HG03520 (cell line): ENCODE results near the gene GPAM.
"Not testable (repeated sequence)": the region's sequence is repeated elsewhere in the genome, so short reads cannot be mapped to it uniquely, and the experiment has no call there.

Source experiments
- ATAC-seq: cut with Tn5 transposase; IDR thresholded peaks from one replicate; pipeline ENCODE4 v1.9.1; 2021; ENCODE audit warnings: mild to moderate bottlenecking, moderate library complexity; ENCODE audit not compliant: unreplicated experiment

GPAM gene

DNA sequence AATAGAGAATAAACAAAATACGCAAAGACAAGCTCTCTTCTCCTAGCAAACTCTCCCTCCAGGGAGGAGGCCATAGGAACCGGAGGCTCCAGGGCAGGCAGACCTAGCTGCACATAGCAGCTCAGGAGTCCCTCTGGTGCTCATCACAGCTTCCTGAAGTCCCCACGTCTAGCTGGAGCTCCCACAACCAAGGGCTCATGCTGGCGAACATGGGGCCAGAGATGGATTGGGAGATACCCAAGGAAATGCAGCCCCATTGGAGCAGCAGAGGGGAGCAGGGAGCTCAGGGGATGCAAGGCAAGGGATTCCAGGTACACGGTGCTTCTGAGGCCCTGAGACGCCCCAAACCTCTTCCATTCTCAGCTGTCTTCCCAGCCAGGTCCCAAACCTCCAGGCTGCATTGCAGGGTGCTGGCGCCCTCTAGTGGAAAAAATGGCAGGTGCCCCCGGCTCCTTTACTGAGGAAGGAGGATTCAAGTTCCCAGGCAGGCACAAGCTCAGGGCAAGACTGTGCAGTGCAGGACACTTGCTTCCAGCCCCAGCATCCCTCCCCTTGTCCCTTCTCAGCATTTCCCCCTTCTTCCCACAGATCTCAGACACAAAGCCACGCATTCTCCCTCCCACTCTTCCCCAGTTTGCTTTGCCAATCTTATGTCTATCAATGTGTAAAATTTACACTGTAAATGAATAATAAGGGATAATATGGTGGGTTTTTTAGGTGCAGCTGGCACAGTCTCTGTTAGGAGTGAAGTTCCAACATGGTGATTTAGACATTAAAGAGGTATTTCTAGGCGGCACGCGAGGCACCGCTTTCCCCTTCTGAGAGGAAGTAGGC lies 46.2 kb downstream of the GPAM start:
- ATAC-seq = peak; percentile 34

DNA sequence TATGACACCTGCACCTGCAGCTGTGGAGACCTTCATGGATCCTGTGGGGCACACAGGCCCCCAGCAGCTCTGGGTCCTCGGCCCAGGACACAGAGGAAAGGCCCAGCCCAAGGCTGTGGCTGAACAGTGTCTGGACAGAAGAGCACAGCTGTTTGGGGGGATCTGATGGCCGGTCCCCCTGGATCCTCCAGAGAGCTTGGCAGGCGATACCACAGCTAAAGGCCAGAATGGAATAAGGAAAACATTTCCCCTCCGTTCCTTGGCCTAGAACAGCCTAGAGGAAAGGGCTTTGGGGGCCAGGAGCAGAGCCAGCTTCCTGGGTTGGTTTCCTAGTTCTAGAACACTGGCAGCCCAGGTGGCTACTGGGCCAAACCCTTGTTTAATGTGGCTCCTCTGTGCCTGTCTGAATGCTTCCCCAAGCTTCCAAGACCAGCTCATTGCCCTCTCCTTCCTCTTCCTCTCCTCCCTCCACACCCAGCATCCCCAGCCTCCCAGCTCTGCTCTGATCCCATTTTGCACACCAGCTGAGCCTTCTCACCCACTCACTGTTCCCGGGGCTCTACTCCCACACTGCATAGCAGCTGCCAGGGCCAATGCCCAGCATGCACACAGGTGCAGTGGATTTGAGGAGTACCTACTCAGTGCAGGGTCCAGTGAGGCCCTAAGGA lies 46.9 kb downstream of the GPAM start:
- ATAC-seq = no peak

DNA sequence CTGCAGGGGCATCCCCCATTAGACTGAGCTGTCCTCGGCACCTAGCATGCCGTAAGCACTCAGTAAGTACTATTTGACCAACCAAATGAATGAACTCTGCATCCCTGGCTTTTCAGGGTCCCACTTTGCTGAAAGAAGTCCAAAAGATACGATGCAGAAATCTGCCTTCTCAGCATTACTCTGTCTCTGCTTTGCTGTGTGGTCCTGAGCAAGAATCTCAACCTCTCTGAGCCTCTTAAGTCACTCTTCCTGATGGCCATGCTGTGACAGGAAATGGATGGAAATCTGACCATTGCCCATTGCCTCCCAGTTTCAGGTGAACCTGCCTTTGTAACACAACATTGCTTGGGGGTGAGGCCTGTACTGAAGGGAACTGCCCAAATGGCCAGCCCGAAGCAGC lies 48.0 kb downstream of the GPAM start:
- ATAC-seq = no peak

DNA sequence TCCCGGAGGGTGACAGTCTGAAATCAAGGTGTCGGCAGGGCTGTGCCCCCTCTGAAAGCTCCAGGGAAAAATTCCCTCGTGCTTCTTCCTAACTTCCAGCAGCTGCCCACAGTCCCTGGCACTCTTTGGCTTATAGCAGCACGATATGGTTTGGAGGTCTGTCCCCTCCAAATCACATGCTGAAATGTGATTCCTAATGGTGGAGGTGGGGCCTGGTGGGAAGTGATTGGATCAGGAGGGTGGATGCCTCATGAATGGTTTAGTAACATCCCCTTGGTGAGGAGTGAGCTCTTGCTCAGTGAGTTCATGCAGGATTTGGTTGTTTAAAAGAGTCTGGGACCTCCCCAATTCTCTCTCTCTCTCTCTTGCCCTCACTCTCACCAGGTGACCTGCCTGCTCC lies 51.1 kb downstream of the GPAM start:
- ATAC-seq = no peak

DNA sequence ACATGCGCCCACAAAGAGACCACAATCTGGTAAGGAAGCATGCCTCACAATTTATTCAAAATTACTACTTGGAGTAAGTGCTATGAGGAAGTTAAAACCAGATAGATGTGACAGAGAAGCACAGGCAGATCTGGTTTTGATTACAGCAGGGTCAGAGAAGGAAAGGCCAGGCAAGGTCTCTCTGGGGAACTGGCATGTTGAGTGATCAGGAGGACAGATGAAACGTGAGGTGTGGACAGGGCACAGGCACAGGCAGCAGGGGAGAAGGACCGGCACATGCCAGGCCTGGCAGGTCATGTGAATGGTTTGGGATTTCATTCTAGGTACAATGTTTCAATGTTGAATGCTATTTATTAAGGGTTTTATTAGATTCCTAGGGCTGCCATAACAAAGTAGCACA lies 51.6 kb downstream of the GPAM start:
- no peak for ATAC-seq

DNA sequence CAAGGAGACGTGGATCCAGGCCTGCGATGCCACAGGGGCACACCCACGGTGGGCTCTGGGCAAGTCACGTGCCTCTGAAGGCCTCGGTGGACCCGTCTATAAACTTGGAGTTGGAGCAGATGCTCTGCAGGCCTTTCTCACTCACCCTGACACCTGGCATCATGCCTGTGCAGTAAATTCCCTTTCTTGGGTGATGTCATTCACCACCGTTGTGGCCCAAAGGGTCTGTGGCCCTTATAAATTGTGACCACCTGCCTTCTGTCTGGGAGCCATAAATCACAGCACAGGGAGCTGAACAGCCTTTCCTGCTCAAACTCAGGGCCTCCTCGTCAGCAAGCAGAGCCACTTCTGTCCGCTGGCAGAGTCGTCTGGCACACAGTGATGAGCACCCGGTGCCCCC lies 52.2 kb downstream of the GPAM start:
- no peak for ATAC-seq

DNA sequence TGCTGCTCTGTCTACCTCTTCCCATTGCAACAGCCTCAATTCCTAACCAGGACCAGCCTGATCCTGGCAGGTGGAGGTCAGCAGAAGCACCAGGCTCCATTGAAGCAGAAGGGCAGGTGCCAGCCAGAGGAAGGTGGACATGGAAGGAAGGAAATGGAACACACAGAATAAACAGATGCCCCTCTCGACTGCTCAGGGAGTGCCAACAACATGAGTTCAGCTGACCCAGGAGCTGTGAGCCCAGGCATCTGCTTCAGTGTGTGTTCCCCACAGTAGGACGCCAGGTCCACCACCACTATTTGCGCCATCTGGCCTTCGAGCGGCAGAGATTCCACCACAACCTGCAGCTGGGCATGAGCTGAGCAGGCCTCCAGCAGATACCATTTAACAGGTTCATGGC lies 56.7 kb downstream of the GPAM start:
- ATAC-seq = no peak

DNA sequence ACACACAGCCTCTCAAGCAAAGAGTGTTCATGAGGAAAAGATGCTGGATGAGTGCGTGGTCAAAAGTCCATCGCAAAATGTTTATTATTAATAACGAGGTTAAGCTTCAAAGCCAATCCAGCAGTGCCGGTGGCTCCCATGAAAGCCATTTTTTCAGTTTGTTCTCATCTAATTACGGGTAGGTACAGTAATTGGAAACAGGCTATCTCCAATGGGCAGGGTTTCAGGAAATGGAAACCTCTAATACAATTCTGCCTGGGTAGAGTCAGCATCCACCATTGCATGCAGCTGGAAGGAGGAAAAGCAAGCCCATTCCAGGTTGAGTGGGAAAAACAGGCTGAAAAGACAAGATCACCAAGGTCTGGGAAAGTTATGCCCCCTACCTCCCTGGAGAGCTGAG lies 57.4 kb downstream of the GPAM start:
- no peak for ATAC-seq

DNA sequence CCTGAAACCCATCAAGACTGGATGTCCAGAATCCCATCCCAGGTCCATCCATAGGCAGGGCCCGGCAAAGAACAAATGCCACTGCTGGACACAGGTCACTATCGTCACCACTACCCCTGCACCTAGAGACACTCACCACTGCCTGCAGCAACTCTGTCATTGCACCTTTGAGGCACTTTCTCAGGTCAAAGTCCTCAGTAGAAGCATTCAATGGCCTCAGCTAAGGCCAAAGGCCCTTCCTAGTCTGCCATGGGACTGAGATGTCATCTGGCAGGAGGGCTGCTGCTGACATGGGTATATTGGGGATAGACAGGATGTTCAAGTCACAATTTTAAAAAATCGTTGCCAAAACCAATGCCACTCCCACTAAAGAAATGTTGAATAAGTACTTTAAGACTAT lies 58.7 kb downstream of the GPAM start:
- no peak for ATAC-seq

DNA sequence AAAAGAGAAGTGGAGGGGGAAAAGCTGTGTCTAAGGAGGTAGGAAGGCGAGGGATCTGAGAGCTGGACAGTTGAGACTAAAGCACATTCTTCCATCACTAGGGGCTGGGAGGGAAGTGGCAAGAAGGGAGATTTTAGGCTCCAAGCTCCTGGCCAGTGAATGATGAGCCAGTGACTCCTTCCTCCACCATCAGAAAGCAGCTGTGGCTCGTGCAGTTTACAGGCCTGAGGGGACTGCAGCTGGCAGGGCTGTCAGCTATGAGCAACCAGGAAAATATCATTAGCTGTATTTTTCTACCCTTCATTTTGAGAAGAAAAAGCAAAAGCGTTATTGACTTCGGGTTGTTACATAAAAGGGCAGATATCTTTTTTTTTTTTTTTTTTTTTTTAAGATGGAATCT lies 60.7 kb downstream of the GPAM start:
- ATAC-seq = no peak

DNA sequence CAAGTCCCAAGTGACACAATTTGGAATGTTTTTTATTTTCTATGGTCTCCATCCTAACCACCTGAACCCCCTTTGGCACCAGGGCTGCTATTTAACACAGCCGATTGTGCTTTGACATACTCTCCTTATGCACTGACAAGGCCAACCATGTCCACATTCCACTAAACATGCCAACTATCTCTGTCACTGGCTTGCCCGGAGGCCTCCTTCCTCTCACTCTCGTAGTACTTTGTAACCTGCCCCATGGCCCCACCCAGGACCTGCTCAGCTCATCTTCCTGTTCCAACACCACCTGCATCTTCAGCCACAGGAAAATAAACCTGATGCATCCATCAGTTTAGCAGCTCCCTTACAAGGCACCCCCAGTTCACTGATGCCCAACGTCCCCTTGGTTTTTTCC lies 63.1 kb downstream of the GPAM start:
- no peak for ATAC-seq

DNA sequence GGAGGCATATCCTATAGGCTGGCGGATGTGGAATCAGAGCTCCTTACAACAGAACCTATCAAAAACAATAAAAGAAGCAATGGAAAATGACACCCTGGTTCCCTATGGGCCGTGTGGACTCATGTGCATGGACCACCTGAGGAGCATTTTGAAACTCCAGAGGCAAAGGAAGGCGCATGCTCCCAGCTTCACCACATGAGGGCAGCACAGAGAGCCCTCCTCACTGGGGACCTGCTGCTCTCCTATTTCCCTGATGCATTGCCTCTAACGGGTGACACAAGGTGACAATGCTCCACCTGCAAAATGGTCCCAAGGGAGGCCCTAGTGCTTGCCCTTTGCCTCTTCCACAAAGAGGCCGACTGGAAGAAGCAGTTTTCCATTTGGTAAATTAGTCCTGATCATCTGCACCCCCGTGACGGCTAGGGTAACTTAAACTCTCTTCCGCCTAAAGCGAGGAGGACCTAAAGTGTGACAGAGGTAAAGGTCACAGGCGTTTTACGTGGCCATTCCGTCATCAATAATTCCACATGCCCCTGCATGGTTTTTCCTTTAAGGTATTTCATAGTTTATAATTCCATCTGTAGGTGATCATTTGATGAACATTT lies 67.7 kb downstream of the GPAM start:
- ATAC-seq = peak; percentile 89

DNA sequence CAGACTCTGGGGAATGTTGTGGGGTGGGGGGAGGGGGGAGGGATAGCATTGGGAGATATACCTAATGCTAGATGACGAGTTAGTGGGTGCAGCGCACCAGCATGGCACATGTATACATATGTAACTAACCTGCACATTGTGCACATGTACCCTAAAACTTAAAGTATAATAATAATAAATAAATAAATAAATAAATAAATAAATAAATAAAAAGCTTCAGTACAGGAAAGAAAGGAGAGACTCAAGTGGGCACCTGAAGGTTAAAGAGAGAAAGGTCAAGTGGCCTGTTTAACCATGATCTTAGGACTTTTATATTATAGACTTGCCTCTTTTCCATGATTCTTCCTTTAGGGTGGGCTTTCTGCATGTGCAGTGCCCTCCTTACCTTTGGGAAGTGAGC lies 73.8 kb downstream of the GPAM start:
- ATAC-seq = not testable (repeated sequence)
